ENCODE data around the gene FOXO3.
"Not testable (repeated sequence)": the region's sequence is repeated elsewhere in the genome, so short reads cannot be mapped to it uniquely, and the experiment has no call there.

FOXO3 gene

GRCh38 chr6:108635505-108636226 is 74.9 kb downstream of the FOXO3 start:
- no peak for FAIRE-seq

DNA sequence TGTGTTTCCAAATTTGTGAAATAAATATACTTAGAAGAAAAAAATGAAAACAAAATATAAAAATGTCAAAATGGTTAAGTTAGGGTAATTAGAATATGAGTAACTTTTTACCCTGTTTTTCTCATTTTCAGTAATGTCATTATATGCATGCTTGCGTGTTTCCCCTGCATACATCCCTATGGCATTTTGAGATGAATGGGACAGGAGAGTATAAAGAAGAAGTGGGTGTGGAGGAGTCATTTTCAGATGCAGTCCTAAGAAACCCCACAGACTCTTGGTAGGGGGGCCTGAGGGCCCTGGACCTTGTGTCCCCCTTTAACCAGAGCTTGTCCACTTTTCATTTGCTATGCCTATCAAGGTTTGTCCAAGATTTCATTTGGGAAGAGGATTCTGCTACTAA is 77.2 kb downstream of the FOXO3 start:
- FAIRE-seq: no peak

GRCh38 chr6:108638993-108639392 is 78.3 kb downstream of the FOXO3 start:
- FAIRE-seq: no peak

DNA sequence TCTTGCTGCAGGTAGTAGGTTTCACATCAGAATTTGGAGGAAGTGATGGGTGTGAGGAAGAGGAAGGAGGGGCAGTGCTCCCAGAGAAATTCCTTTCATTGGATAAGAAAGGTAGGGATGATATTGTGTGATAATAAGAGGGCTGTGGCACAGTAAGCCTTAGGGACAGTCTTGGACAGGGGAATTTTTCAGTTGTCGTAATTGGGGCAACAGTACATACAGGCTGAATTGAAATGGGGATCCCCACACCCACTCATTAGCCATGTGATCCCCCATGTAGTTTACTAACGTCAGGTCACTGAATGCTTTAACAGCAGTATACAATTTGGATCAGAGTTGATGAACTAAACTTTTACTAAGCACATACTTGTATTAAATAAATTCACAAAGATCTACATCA is 79.4 kb downstream of the FOXO3 start:
- FAIRE-seq: no peak

DNA sequence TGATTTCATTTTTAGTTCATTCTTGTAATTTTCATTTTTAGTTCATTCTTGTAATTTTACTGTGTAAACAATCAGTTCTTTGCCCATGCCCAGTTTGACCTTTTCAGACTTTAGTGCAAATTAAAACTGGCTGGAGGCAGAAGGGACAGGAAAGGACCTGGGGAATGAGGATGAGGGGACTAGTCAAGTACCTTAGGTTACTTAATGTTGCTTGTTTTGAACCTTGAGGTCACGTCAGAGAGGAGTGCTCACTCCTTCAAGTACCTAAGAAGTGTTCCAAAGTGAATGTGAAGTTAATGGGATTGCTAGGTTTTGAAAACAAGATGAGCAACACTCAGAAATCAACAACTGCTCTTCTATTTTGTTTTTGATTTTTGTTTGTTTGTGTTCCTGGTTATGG is 82.5 kb downstream of the FOXO3 start:
- no peak for FAIRE-seq

DNA sequence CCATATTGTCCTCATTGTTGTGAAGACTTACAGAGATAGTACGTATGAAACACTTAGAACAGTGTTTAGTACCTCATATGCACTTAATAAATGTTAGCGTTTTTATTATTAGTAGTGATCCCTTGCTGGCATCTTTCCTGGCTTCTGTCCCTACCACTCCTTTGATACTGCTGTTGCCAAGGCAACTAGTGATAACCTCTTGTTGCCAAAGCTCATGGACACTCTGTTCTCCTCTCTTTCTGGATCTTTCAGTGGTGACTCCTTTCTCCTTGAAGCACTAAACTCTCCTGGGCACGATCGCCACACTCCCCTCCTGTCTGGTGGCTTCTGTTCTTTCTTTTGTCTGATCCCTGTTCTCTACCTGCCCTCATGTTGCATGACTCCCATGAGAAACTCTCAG is 83.5 kb downstream of the FOXO3 start:
- no peak for FAIRE-seq

DNA sequence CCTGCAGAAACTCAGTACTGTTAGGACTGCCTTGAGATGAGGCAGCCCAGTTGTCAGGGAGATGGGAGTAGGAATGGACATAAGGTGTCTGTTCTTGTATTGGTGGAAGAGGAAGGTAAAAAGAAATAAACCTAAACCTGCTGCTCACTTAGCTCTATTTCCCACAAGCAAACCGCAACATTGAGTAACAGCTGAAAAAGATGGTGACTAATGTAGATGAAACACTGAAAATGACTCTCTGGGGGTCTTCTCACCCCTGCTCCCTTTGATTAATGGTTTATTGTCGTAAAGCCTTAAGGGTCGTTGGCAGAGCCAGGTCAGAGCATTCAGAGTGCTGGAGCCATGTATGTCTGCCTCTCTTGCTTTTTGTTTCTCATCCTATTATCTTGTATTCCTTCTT is 87.5 kb downstream of the FOXO3 start:
- no peak for FAIRE-seq

DNA sequence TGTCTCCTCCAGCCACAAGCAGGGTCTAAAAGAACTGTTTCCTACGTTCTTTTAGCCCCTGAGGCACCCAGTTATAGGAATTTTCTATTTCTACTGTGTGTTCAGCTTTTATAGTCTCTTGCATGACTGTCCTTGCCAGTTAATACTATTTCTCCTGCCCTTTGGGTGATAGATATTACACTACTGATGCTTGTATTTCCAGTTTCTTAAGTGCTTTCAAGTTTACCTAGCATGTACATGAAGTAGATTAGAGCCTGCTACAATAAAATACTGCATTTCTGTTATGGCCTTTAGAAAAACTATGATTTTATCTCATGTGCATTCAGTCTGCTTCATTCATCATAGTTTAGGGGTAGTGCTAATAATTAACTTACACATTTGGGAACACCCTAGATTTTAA is 89.6 kb downstream of the FOXO3 start:
- no peak for FAIRE-seq

GRCh38 chr6:108650781-108651180 is 90.1 kb downstream of the FOXO3 start:
- no peak for FAIRE-seq

DNA sequence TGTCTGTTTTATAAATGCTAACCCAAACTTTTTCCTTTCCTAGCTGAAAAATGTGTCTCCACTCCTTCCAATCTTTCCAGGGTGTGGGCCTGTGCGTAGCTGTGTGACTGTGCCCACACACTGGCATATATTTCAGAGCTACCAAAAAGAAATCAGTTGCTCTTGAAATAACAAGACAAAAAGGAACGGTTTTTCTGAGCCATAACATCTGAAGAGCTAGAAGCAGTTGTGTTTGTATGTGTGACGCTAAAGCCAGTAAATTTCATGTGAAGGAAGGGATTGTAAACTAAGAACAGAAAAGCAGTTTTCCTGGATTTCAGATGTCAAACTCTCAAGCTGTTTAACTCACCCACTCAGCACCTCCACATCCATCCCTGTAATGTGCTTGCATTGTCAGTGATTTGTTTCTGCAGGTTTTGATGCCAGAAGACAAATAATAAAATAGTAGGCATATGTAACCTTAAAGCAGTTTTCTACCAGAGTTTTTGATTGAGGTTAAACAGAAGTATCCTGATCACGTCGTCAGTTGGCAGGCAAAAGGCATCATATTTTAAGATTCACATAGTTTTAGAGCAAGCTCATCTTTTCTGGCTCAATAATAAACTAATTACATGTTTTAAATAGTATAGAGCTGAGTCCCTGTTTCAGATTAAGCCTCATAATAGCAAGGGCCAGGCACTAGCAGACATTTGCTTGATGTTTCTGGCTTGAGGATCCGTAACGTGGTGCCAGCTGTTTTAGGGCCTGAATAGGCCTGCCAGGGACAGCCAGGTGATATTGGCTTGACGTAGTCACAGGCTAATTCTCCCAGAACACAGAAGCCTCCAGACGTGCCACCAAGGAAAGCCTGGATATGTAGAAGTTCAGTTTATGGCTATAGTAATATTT is 90.9 kb downstream of the FOXO3 start:
- FAIRE-seq: no peak

GRCh38 chr6:108652375-108652774 is 91.7 kb downstream of the FOXO3 start:
- FAIRE-seq: no peak

DNA sequence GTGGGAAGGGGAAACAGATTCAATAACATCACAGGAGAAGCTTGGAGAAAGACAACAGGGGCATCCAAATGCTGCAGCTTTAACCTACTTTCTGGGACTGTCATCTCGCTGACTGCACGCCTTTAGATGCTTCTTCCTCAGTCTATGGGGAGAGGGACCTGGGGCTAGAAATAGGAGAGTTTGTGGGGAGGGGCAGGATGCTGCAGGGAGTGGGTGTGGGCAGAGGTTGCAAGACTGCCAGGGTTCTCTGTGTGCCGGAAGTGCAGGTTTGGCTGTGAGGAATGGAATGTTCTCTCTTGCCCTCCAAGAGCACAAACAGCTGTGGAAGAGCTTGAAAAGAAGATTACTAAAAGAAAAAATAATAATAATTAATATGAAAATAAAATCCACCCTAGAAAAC is 93.2 kb downstream of the FOXO3 start:
- FAIRE-seq: no peak

DNA sequence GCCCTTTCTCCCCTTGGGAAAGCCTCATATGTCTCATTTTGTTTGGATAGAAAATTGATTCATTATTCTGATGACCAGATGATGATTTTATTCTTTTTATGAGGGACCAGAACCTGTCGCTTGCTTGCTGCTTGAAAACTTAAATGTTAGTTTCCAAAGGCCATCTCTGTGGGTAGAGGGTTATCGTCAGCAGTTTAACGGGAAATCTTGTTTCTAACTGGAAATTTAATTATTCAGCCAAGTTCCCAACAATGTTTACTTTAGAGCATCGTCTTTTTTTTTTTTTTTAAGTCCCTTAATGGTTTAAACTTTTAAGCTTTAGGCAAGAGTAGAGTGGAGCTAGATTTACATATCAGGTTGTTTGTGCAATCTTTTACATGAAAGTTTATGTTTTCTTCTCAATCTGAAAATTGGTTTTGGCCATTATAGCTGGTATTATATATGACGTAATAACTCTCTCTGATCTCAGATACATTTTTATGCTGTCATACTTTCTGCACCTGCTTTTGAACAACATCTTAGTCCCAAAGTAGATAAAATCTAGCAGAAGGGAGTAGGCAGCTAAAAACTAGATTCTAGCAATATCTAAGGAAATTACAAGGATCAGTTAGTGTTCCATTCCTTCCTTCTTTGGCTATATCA is 93.9 kb downstream of the FOXO3 start:
- FAIRE-seq: no peak

DNA sequence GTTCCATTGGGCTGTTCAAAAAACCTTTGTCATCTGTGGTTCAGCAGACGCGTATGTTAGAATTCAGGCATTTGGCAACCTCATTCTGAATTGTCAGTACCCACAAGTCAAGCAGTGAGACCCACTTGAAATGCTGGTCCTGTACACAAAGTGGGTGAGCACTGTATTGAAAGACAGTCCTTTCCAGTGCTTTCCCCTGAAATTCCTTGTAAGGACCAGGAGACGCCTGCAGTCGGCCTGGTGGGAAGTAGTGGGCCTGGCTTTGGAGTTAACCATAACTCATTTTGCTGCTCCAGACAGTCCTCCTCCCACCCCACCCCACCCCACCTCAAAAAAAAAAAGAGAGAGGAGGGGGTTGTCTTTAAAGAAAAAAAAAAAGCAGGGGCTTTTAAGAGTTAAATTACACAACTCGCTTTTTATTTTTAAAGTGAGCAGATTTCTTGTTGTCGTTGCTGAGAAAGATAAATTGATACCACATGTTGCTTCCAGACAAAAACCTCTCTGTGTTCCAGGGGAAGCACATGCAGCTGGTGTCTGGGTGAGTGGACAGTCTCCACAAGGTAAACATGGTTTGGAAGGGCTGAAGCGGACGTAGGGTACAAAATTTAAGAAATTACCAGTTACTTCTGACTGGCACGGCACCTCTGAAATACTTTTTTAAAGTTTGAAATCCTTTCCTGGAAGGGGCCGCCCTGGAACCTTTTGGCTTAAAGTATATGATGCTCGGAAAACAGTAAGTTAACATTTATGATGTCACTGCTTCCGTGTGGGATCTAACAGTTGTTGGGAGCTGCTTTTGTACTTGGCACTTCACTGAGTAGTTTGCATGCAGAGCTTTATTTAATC is 95.3 kb downstream of the FOXO3 start:
- no peak for FAIRE-seq

GRCh38 chr6:108656836-108657235 is 96.1 kb downstream of the FOXO3 start:
- no peak for FAIRE-seq

DNA sequence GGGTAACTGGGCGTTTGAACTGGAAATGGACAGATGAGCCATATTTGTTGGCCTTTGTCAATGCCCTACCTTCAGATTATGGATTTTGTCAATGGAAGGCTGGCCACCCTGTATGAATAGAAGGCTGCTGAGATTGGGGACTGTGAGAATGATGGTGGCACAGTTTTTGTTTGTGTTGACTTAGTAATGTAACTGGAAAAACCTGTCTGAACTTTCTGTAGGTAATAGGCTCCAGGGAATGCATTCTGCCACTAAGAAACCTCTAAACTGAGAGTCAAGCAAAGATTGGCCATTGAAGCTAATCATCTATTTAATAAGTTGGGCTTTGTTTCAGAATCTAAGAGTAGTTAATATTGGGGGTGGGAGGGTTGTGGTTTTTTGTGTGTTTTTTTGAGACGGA is 97.5 kb downstream of the FOXO3 start:
- FAIRE-seq: no peak

- FAIRE-seq: not testable (repeated sequence)
These were observed 98.1 kb downstream of the FOXO3 start for GRCh38 chr6:108658785-108659184.

DNA sequence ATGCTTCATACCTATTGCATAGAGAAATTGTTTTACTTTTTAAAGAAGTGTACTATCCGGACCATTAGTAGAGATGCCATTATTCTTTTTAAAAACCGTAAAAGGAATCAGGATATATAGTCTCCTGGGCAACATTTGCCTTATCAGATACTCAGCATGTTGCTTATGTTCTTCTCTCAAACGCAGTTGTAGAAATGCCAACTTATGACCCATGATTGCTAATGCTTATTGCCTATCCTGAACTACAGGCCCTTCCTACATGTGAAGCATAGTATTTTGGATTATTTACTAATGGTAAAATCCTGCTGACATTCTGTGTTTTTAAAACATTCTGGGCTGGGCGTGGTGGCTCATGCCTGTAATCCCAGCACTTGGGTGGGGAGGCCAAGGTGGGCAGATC is 99.5 kb downstream of the FOXO3 start:
- FAIRE-seq: no peak

GRCh38 chr6:108661430-108661829 is 100.7 kb downstream of the FOXO3 start:
- FAIRE-seq: no peak

GRCh38 chr6:108661982-108662381 is 101.3 kb downstream of the FOXO3 start:
- FAIRE-seq: no peak

DNA sequence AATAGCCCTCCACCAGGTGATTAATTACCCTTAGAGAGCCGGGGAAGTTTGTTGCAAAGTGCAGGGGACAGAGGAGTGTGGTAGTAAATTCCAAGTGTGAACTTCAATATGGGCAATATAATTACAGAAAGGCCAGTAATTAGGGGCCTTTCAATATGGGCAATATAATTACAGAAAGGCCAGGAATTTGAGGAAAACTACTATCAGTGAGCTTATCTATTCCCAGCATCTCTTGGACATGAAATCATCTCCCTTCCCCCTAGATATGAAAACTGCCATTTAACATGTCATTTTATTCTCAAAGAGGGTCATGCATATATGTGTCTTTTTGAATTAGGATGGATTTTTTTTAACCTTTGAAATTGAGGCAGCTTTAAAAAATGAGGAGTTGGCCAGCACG is 102.0 kb downstream of the FOXO3 start:
- no peak for FAIRE-seq

- not testable (repeated sequence) for FAIRE-seq
These were observed 102.9 kb downstream of the FOXO3 start for GRCh38 chr6:108663494-108664064.

All from TTC549 (cell line).